Measurements from ENCODE around the gene PSTPIP2. TPM values are rescaled to one million over a fixed set of nuclear protein-coding genes. Genes with fewer than 3 reads are reported as not detected.

Gene PSTPIP2
- polyA plus RNA-seq, 4 donors: 9.1 to 13.3 (median 9.9) TPM

GRCh38 chr18:45945669-45946068 is 126.4 kb downstream of the PSTPIP2 start:
- no peak for DNase-seq (ENCODE audit: low read depth in 4 of 4, low spot score in 3 of 4)

GRCh38 chr18:45940724-45941123 is 131.3 kb downstream of the PSTPIP2 start:
- DNase-seq (ENCODE audit: low read depth in 4 of 4, low spot score in 3 of 4): no peak

- no peak for DNase-seq (ENCODE audit: low read depth in 4 of 4, low spot score in 3 of 4)
Measured at GRCh38 chr18:45939236-45939635, 132.8 kb downstream of the PSTPIP2 start.

GRCh38 chr18:45938488-45938935 is 133.5 kb downstream of the PSTPIP2 start:
- no peak for DNase-seq (ENCODE audit: low read depth in 4 of 4, low spot score in 3 of 4)

GRCh38 chr18:45935591-45936335 is 136.3 kb downstream of the PSTPIP2 start:
- no peak for DNase-seq (ENCODE audit: low read depth in 4 of 4, low spot score in 3 of 4)

Other genes starting within 250 kb of the PSTPIP2 start
- gene SIGLEC15, start 246.6 kb downstream of the PSTPIP2 start, polyA plus RNA-seq (ENCODE audit: insufficient read length in 4 of 4): under 1 TPM; 0.35 to 0.79 (median 0.51) TPM
- gene EPG5, start 104.9 kb downstream of the PSTPIP2 start, polyA plus RNA-seq (ENCODE audit: insufficient read length in 4 of 4): 10 to 100 TPM; 18.1 to 24.2 (median 19.8) TPM
- 100 to 1,000 TPM; 660 to 732 (median 691) TPM for gene ATP5F1A, start 26.0 kb upstream of the PSTPIP2 start, polyA plus RNA-seq (ENCODE audit: insufficient read length in 4 of 4)
- 10 to 100 TPM; 46.2 to 54.9 (median 47.9) TPM for gene HAUS1, start 32.1 kb upstream of the PSTPIP2 start, polyA plus RNA-seq (ENCODE audit: insufficient read length in 4 of 4)